Prostate gland (tissue), 2 donors: ENCODE measurements around the gene TFRC. TPM values are rescaled to one million over a fixed set of nuclear protein-coding genes. Genes with fewer than 3 reads are reported as not detected.

Experiments
- DNase-seq: peaks from one replicate; pipeline ENCODE4 v3.0.0-alpha.2; 2019; ENCODE audit warnings: low spot score
- H3K27ac ChIP-seq, 2 donors: fragments of 200-600 bp; sonication (generic); 2 replicates each; pipeline ENCODE4 v1.5.1; 2017 to 2019
- H3K27me3 ChIP-seq: fragments of 200-600 bp; sonication (generic); replicated peaks from 2 replicates; pipeline ENCODE4 v1.5.1; 2019; ENCODE audit not compliant: insufficient read depth
- H3K36me3 ChIP-seq, 2 donors: fragments of 200-600 bp; sonication (generic); 1 replicate in 1 of 2; 2 replicates in 1 of 2; pipeline versions ENCODE4 v1.5.1 to v1.8.1; 2017 to 2019
- H3K4me1 ChIP-seq: fragments of 200-600 bp; sonication (generic); replicated peaks from 2 replicates; pipeline ENCODE4 v1.5.1; 2019
- H3K4me3 ChIP-seq, 2 donors: fragments of 200-600 bp; sonication (generic); 2 replicates each; pipeline ENCODE4 v1.5.1; 2017 to 2019
- H3K9me3 ChIP-seq: fragments of 200-600 bp; sonication (generic); 2 replicates; pipeline ENCODE4 v1.5.1; 2017
- CTCF ChIP-seq, 4 experiments: fragments of 200-600 bp in 2 of 4; fragments of 450-650 bp in 2 of 4; sonication (generic) in 2 of 4; IDR thresholded peaks; 1 replicate in 3 of 4; 2 replicates in 1 of 4; pipeline ENCODE4 v1.5.1; 2016 to 2019; ENCODE audit warnings: antibody characterized with exemption in 4 of 4, mild to moderate bottlenecking in 2 of 4, moderate library complexity in 2 of 4
- POLR2A ChIP-seq: fragments of 450-650 bp; IDR thresholded peaks from one replicate; pipeline ENCODE4 v1.6.1; 2016; ENCODE audit warnings: antibody characterized with exemption, mild to moderate bottlenecking
- POLR2AphosphoS5 ChIP-seq: sonication (generic); formaldehyde crosslinking; IDR thresholded peaks from one replicate; pipeline ENCODE4 v1.6.1; 2017; ENCODE audit warnings: antibody characterized with exemption
- WGBS: methylation state at CpG from one replicate; pipeline ENCODE4 v1.1.5; 2018; 5-methylcytosine and 5-hydroxymethylcytosine counted together
- intact Hi-C: fragments of 100-400 bp; cut with DNase I; formaldehyde crosslinking; loops from one replicate; pipeline ENCODE4 v1.14.2; 2022
- total RNA-seq, 2 donors: library from RNA; depleted of rRNA; stranded (reverse); fragments of >200 nt; gene quantifications; one replicate each; pipeline ENCODE4 v1.1.0, GENCODE V29; 2016

The TFRC gene
- total RNA-seq, 2 donors from 2014 or later = 33.8 to 68.1 TPM

DNA sequence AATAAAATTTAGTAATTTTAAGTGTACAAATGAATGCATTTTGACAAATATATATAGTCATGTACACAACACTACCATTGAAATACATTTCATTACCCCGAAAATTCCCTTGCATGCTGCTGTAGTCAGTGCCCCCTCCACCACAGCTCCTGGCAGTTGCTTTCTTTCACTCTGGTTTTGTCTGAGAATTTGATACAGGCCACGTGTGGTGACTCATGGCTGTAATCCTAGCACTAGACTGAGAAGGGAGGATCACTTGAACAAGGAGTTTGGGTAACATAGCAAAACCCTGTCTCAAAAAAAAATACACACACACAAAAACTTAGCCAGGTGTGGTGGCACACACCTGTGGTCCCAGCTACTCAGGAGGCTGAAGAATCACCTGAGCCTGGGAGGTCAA, 65.4 kb downstream of the TFRC start:
- no peaks in the 10 kb centered on the region for H3K4me1 ChIP-seq
- no peaks in the 10 kb centered on the region for H3K9me3 ChIP-seq
- DNase-seq = no peak
- no peaks in the 10 kb centered on the region for H3K36me3 ChIP-seq
- TF ChIP-seq POLR2AphosphoS5 (no peak), POLR2A (no peak), CTCF (IDR thresholded peaks at IDR 0.05) (no peak)
- WGBS = 56% methylated on average over 2 of the region's 2 CpGs
- intact Hi-C loops = no loop called here
- H3K27me3 ChIP-seq = no peaks in the 10 kb centered on the region
- no peak overlapping the region for H3K27ac ChIP-seq
- no peak overlapping the region for H3K4me3 ChIP-seq

GRCh38 chr3:196016059-196016458, 65.8 kb downstream of the TFRC start:
- H3K9me3 ChIP-seq = no peaks in the 10 kb centered on the region
- H3K36me3 ChIP-seq = no peaks in the 10 kb centered on the region
- no peak for DNase-seq
- H3K27me3 ChIP-seq = no peaks in the 10 kb centered on the region
- TF ChIP-seq POLR2A (no peak), CTCF (IDR thresholded peaks at IDR 0.05) (no peak), POLR2AphosphoS5 (no peak)
- intact Hi-C loops = no loop called here
- H3K4me1 ChIP-seq = no peaks in the 10 kb centered on the region
- 93% methylated on average over 1 of the region's 1 CpG for WGBS
- no peak overlapping the region for H3K4me3 ChIP-seq
- H3K27ac ChIP-seq = no peak overlapping the region

DNA sequence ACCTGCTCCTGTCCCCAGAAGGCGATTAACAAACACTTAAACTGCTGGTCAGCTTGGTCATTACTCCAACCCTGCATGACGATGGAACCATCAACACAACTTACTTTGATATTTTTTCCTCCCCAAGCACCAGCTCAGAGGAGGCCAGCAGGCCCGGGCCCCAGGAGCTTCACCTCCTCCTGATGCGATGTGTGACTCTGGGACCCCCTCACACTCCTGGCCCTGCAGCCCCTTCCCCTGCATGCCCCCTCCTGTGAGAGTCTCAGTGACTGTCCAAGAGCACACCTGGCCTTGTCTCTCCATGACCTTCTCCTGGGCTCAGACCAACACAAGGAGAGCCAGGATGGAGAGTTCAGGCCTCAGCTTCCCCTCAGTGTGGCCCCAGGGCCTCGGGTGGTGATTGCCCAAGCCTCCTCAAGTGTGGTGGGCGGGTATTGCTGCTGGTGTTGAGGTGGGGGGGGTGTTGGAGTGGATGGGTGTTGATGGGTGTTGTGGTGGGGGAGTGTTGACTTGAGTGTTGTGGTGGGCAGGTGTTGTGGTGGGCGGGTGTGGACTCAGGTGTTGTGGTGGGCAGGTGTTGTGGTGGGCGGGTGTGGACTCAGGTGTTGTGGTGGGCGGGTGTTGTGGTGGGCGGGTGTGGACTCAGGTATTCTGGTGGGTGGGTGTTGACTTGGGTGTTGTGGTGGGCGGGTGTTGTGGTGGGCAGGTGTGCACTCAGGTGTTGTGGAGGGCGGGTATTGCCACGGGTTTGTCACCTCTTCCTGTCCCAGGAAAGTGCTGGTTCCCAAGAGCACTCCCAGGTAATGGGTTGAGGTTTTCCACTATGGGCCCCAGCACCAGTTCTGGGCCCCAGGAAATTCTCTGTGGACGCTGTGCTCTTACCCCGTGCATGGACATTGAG, 68.1 kb downstream of the TFRC start:
- no peaks in the 10 kb centered on the region for H3K4me1 ChIP-seq
- TF ChIP-seq CTCF (IDR thresholded peaks at IDR 0.05) (no peak), POLR2A (no peak)
- H3K36me3 ChIP-seq = no peaks in the 10 kb centered on the region
- intact Hi-C loops = no loop called here
- DNase-seq = no peak
- H3K4me3 ChIP-seq = no peak overlapping the region
- no peaks in the 10 kb centered on the region for H3K27me3 ChIP-seq
- WGBS = 89% methylated on average over 15 of the region's 15 CpGs
- no peak overlapping the region for H3K27ac ChIP-seq
- no peaks in the 10 kb centered on the region for H3K9me3 ChIP-seq

- H3K27ac ChIP-seq = no peak overlapping the region
- H3K27me3 ChIP-seq = peaks cover under 1% of the 10 kb centered on the region
- intact Hi-C loops = no loop called here
- no peak for DNase-seq
- H3K9me3 ChIP-seq = no peaks in the 10 kb centered on the region
- no peaks in the 10 kb centered on the region for H3K4me1 ChIP-seq
- no peaks in the 10 kb centered on the region for H3K36me3 ChIP-seq
- 85% methylated on average over 15 of the region's 15 CpGs for WGBS
- TF ChIP-seq POLR2A (no peak), POLR2AphosphoS5 (no peak), CTCF (IDR thresholded peaks at IDR 0.05) (no peak)
- H3K4me3 ChIP-seq = no peak overlapping the region
Measured at GRCh38 chr3:196012941-196013476, 68.9 kb downstream of the TFRC start.

- DNase-seq = no peak
- Histone ChIP-seq H3K27me3 (peaks cover 3% of the 10 kb centered on the region), H3K9me3 (no peaks in the 10 kb centered on the region), H3K4me3 (no peak overlapping the region), H3K36me3 (no peaks in the 10 kb centered on the region), H3K4me1 (no peaks in the 10 kb centered on the region), H3K27ac (no peak overlapping the region)
- no peak for TF ChIP-seq POLR2A
- no peak for TF ChIP-seq POLR2AphosphoS5
- TF ChIP-seq CTCF (IDR thresholded peaks at IDR 0.05) = no peak
- WGBS = 30% methylated on average over 4 of the region's 4 CpGs
- intact Hi-C loops = no loop called here
Measured at GRCh38 chr3:196012481-196012880, 69.4 kb downstream of the TFRC start.
